Aorta (tissue), 5 donors: Measurements from ENCODE around the gene GPT2. TPM values are rescaled to one million over a fixed set of nuclear protein-coding genes. Genes with fewer than 3 reads are reported as not detected.

ENCODE experiments used
- ATAC-seq: fragments of 200-7000 bp; cut with Tn5 transposase; one replicate; pipeline ENCODE4 v1.9.1; 2022; ENCODE audit warnings: moderate library complexity; ENCODE audit not compliant: low FRiP score
- DNase-seq, 2 donors: peaks; one replicate each; pipeline ENCODE4 v3.0.0-alpha.2; 2020
- H3K27ac ChIP-seq, 2 donors: one replicate each; pipeline ENCODE4 v1.5.1; 2013; ENCODE audit warnings: low read length in 2 of 2, mild to moderate bottlenecking in 2 of 2, moderate library complexity in 2 of 2, control low read depth in 1 of 2, inconsistent platforms in 1 of 2, low read depth in 1 of 2
- H3K27me3 ChIP-seq, 2 donors: one replicate each; pipeline ENCODE4 v1.6.1; 2013; ENCODE audit warnings: control low read depth in 1 of 2, low read length in 1 of 2, mild to moderate bottlenecking in 1 of 2, moderate library complexity in 1 of 2; ENCODE audit not compliant: insufficient read depth in 2 of 2, control insufficient read depth in 1 of 2
- H3K36me3 ChIP-seq, 2 donors: one replicate each; pipeline ENCODE4 v1.6.1; 2013; ENCODE audit warnings: control low read depth in 1 of 2, low read length in 1 of 2, mild to moderate bottlenecking in 1 of 2; ENCODE audit not compliant: insufficient read depth in 2 of 2, control insufficient read depth in 1 of 2
- H3K4me1 ChIP-seq, 2 donors: one replicate each; pipeline ENCODE4 v1.6.1; 2013; ENCODE audit warnings: low read length in 2 of 2, control low read depth in 1 of 2, mild to moderate bottlenecking in 1 of 2, moderate library complexity in 1 of 2; ENCODE audit not compliant: insufficient read depth in 2 of 2, control insufficient read depth in 1 of 2
- H3K4me3 ChIP-seq, 2 donors: one replicate each; pipeline ENCODE4 v1.5.1; 2013; ENCODE audit warnings: low read length in 2 of 2, control low read depth in 1 of 2, mild to moderate bottlenecking in 1 of 2
- H3K9me3 ChIP-seq: one replicate; pipeline ENCODE4 v1.6.1; 2013; ENCODE audit warnings: mild to moderate bottlenecking, low read length; ENCODE audit not compliant: control insufficient read depth
- WGBS, 2 donors: extraction: QIAGEN DNeasy Blood & Tissue Kit; methylation state at CpG; one replicate each; pipeline ENCODE4 v1.1.7; 2013; 5-methylcytosine and 5-hydroxymethylcytosine counted together
- intact Hi-C, 2 donors: fragments of 100-400 bp; cut with DNase I; formaldehyde crosslinking; loops; one replicate each; pipeline versions ENCODE4 v1.14.2 to v1.15.0; 2022
- polyA plus RNA-seq, 2 donors: library from polyadenylated mRNA; stranded (reverse); fragments of 200-250 nt; gene quantifications; one replicate each; pipeline ENCODE4 v1.2.3, GENCODE V29; 2013
- total RNA-seq, 2 donors: library from RNA; stranded (reverse); fragmentation: NEBNext Ultra II Directional; extraction: Animal tissue kit (Norgen Biotek cat#: 25700); gene quantifications; one replicate each; pipeline ENCODE4 v1.2.1, GENCODE V29; 2021
- donor health status: healthy with polysubstance abuse.
- donor health status: Bipolar disorder and iron deficiency.
- donor health status: DM: no; HTN: no; CAD: no.
- donor health status: DM: no; HTN: no; CAD: no.
- donor health status: DM: yes; HTN: yes; CAD: no.

GPT2 gene
- total and polyA plus RNA-seq, 4 donors = 1.3 to 5.1 (median 2.0) TPM

- 66 to 68% methylated on average over 9 of the region's 9 CpGs for WGBS, 2 donors
Measured at GRCh38 chr16:46882304-46882939, 1.7 kb upstream of the GPT2 start.

GRCh38 chr16:46882940-46883307 is 1.2 kb upstream of the GPT2 start:
- 86 to 87% methylated on average over 6 of the region's 6 CpGs for WGBS, 2 donors
- no peaks in the 10 kb centered on the region for H3K27me3 ChIP-seq
- ATAC-seq = no peak
- intact Hi-C loops = loop anchor here (5.0 to 10.0 kb wide), 2 partner anchors 196 to 198 kb away; partner anchors contain the start of genes ORC6 (in 2 of the 2) and VPS35 (in 2 of the 2)
- no peaks in the 10 kb centered on the region for H3K4me1 ChIP-seq
- H3K9me3 ChIP-seq = no peaks in the 10 kb centered on the region
- no peak overlapping the region for H3K4me3 ChIP-seq
- H3K27ac ChIP-seq = no peak overlapping the region
- DNase-seq = no peak
- no peaks in the 10 kb centered on the region for H3K36me3 ChIP-seq

More at GRCh38 chr16:46882304-46882939, 1.7 kb upstream of the GPT2 start:
- H3K36me3 ChIP-seq = no peaks in the 10 kb centered on the region
- H3K4me3 ChIP-seq = no peak overlapping the region
- no peak overlapping the region for H3K27ac ChIP-seq
- intact Hi-C loops = loop anchor here (5.0 to 10.0 kb wide), 2 partner anchors 195 to 198 kb away; partner anchors contain the start of genes ORC6 (in 2 of the 2) and VPS35 (in 2 of the 2)
- no peaks in the 10 kb centered on the region for H3K9me3 ChIP-seq
- no peaks in the 10 kb centered on the region for H3K4me1 ChIP-seq
- no peak for ATAC-seq
- H3K27me3 ChIP-seq = no peaks in the 10 kb centered on the region
- DNase-seq = no peak

- no peaks in the 10 kb centered on the region for H3K36me3 ChIP-seq
- intact Hi-C loops = loop anchor here (5.0 to 10.0 kb wide), 2 partner anchors 196 to 199 kb away; partner anchors contain the start of genes ORC6 (in 2 of the 2) and VPS35 (in 2 of the 2)
- peak overlapping the region; percentile 2 to 21 for H3K4me3 ChIP-seq
- no peaks in the 10 kb centered on the region for H3K4me1 ChIP-seq
- no peaks in the 10 kb centered on the region for H3K27me3 ChIP-seq
- no peaks in the 10 kb centered on the region for H3K9me3 ChIP-seq
- ATAC-seq = no peak
- H3K27ac ChIP-seq = no peak overlapping the region
- no peak for DNase-seq
- WGBS, 2 donors = 9 to 10% methylated on average over 10 of the region's 10 CpGs
Measured at GRCh38 chr16:46883353-46883689, 841 bp upstream of the GPT2 start.

- DNase-seq = no peak
- Histone ChIP-seq H3K27ac (no peak overlapping the region), H3K4me1 (no peaks in the 10 kb centered on the region), H3K36me3 (no peaks in the 10 kb centered on the region), H3K27me3 (no peaks in the 10 kb centered on the region), H3K9me3 (no peaks in the 10 kb centered on the region), H3K4me3 (peak overlapping the region; percentile 69 to 78)
- 2 to 3% methylated on average over 68 to 72 of the region's 72 CpGs for WGBS, 2 donors
- intact Hi-C loops = loop anchor here (2.0 to 10.0 kb wide), 3 partner anchors 88 to 200 kb away; partner anchors contain the start of genes ORC6 (in 2 of the 2), VPS35 (in 2 of the 2) and DNAJA2 (in 1 of the 2)
- ATAC-seq = peak; percentile 5
Measured at GRCh38 chr16:46884513-46885293, 541 bp downstream of the GPT2 start.

- Histone ChIP-seq H3K27me3 (no peaks in the 10 kb centered on the region), H3K4me3 (no peak overlapping the region), H3K27ac (peak overlapping the region in 1 of 2 donors; percentile 14), H3K4me1 (no peaks in the 10 kb centered on the region), H3K36me3 (no peaks in the 10 kb centered on the region), H3K9me3 (no peaks in the 10 kb centered on the region)
- ATAC-seq = no peak
- no peak for DNase-seq
- WGBS, 2 donors = 20 to 26% methylated on average over 12 of the region's 12 CpGs
- intact Hi-C loops = loop anchor here (2.0 to 10.0 kb wide), 2 partner anchors 87 to 201 kb away; partner anchors contain the start of genes DNAJA2 (in 1 of the 2), ORC6 (in 1 of the 2) and VPS35 (in 1 of the 2)
Measured at GRCh38 chr16:46885960-46886763, 2.0 kb downstream of the GPT2 start.

- no peaks in the 10 kb centered on the region for H3K9me3 ChIP-seq
- no peaks in the 10 kb centered on the region for H3K36me3 ChIP-seq
- no peaks in the 10 kb centered on the region for H3K4me1 ChIP-seq
- ATAC-seq (no peak), DNase-seq (no peak)
- WGBS, 2 donors = 41 to 54% methylated on average over 16 of the region's 16 CpGs
- no peak overlapping the region for H3K4me3 ChIP-seq
- H3K27me3 ChIP-seq = no peaks in the 10 kb centered on the region
- intact Hi-C loops = loop anchor here in 1 of 2 donors (10.0 kb wide), 1 partner anchor 202 kb away; the partner anchor contains the start of genes ORC6 and VPS35
- no peak overlapping the region for H3K27ac ChIP-seq
Measured at GRCh38 chr16:46886764-46887523, 2.8 kb downstream of the GPT2 start.

GRCh38 chr16:46887524-46887854 is 3.3 kb downstream of the GPT2 start:
- no peaks in the 10 kb centered on the region for H3K9me3 ChIP-seq
- intact Hi-C loops = loop anchor here in 1 of 2 donors (10.0 kb wide), 1 partner anchor 203 kb away; the partner anchor contains the start of genes ORC6 and VPS35
- no peak overlapping the region for H3K27ac ChIP-seq
- 64 to 75% methylated on average over 2 of the region's 2 CpGs for WGBS, 2 donors
- no peaks in the 10 kb centered on the region for H3K4me1 ChIP-seq
- no peaks in the 10 kb centered on the region for H3K36me3 ChIP-seq
- H3K4me3 ChIP-seq = no peak overlapping the region
- DNase-seq = no peak
- H3K27me3 ChIP-seq = no peaks in the 10 kb centered on the region
- no peak for ATAC-seq
